H1 (cell line): ENCODE data around the gene RAB3A. TPM values are rescaled to one million over a fixed set of nuclear protein-coding genes. Genes with fewer than 3 reads are reported as not detected.
A peak's percentile ranks its signal among the peaks of the same experiment; 100 is the strongest.

Source experiments
- RXRA ChIP-seq: IDR thresholded peaks from 2 replicates; pipeline ENCODE4 v1.6.1; 2011; ENCODE audit warnings: low read depth, mild to moderate bottlenecking, low read length, moderate library complexity; ENCODE audit not compliant: insufficient read depth
- TBP ChIP-seq: IDR thresholded peaks from 2 replicates; pipeline ENCODE4 v1.6.1; 2011; ENCODE audit warnings: low read depth, low read length, improper control_type of control experiment
- polyA plus RNA-seq, 7 experiments: library from polyadenylated mRNA; depleted of rRNA in 3 of 7; stranded (reverse) in 5 of 7; unstranded in 2 of 7; fragments of >200 nt in 5 of 7; fragments of 200-250 nt in 2 of 7; gene quantifications; 1 replicate in 5 of 7; 2 replicates in 1 of 7; 4 replicates in 1 of 7; pipeline versions ENCODE4 v1.2.1 to v1.2.3, GENCODE V29; 2011 to 2013; ENCODE audit warnings: missing spikeins in 2 of 7, mixed read lengths in 2 of 7
- total RNA-seq: library from RNA; stranded (reverse); fragmentation: NEBNext Ultra II Directional; extraction: Animal tissue kit (Norgen Biotek cat#: 25700); gene quantifications from 2 replicates; pipeline ENCODE4 v1.2.1, GENCODE V29; 2021

Gene RAB3A
- total and polyA plus RNA-seq, 2 of the 8 experiments (the other 6 are each of a cell fraction or from before 2014, with no cell fraction given) = 13.6 to 14.2 TPM

- TF ChIP-seq RXRA (no peak), TBP (peak; percentile 63; the same call in 1 of the 2 replicates)
These were observed 20.1 kb upstream of the RAB3A start (continued) for GRCh38 chr19:18223860-18224524.
